AG09309 (cell line): ENCODE measurements around the gene SDK1.

Experiments used
- DNase-seq: peaks from one replicate; pipeline ENCODE4 v3.0.0-alpha.2; 2010; ENCODE audit warnings: low read depth
- H3K4me3 ChIP-seq: 2 replicates; pipeline ENCODE4 v1.5.1; 2011; ENCODE audit warnings: mild to moderate bottlenecking, low read depth, low read length, moderate library complexity; ENCODE audit not compliant: control insufficient read depth
- TF ChIP-seq, protein P1 (sequence below): IDR thresholded peaks from 2 replicates; pipeline ENCODE4 v1.5.1; 2011; ENCODE audit warnings: mild to moderate bottlenecking, low read depth, low read length, inconsistent platforms; ENCODE audit not compliant: insufficient read depth, control insufficient read depth; ENCODE audit errors: missing control alignments

SDK1 gene

GRCh38 chr7:3274131-3274530, 26.9 kb upstream of the SDK1 start:
- H3K4me3 ChIP-seq: no peak overlapping the region
- TF ChIP-seq, protein P1, sequence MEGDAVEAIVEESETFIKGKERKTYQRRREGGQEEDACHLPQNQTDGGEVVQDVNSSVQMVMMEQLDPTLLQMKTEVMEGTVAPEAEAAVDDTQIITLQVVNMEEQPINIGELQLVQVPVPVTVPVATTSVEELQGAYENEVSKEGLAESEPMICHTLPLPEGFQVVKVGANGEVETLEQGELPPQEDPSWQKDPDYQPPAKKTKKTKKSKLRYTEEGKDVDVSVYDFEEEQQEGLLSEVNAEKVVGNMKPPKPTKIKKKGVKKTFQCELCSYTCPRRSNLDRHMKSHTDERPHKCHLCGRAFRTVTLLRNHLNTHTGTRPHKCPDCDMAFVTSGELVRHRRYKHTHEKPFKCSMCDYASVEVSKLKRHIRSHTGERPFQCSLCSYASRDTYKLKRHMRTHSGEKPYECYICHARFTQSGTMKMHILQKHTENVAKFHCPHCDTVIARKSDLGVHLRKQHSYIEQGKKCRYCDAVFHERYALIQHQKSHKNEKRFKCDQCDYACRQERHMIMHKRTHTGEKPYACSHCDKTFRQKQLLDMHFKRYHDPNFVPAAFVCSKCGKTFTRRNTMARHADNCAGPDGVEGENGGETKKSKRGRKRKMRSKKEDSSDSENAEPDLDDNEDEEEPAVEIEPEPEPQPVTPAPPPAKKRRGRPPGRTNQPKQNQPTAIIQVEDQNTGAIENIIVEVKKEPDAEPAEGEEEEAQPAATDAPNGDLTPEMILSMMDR: no peak
- no peak for DNase-seq

GRCh38 chr7:3277604-3278572, 23.2 kb upstream of the SDK1 start:
- TF ChIP-seq, protein P1: no peak
- DNase-seq: no peak
- H3K4me3 ChIP-seq: no peak overlapping the region

- no peak overlapping the region for H3K4me3 ChIP-seq
- TF ChIP-seq, protein P1: no peak
- no peak for DNase-seq
Observed at GRCh38 chr7:3279147-3279818, 21.8 kb upstream of the SDK1 start.

GRCh38 chr7:3280445-3280844, 20.6 kb upstream of the SDK1 start:
- DNase-seq: no peak
- TF ChIP-seq, protein P1: no peak
- no peak overlapping the region for H3K4me3 ChIP-seq

- TF ChIP-seq, protein P1: no peak
- H3K4me3 ChIP-seq: no peak overlapping the region
- no peak for DNase-seq
Observed at GRCh38 chr7:3280946-3281656, 20.0 kb upstream of the SDK1 start.

GRCh38 chr7:3282457-3282856, 18.6 kb upstream of the SDK1 start:
- TF ChIP-seq, protein P1: no peak
- no peak for DNase-seq
- H3K4me3 ChIP-seq: no peak overlapping the region
